ENCODE measurements around the gene BEND7. TPM values are rescaled to one million over a fixed set of nuclear protein-coding genes. Genes with fewer than 3 reads are reported as not detected.

BEND7 gene
- total RNA-seq, 1 donor from 2014 or later, result not detected

DNA sequence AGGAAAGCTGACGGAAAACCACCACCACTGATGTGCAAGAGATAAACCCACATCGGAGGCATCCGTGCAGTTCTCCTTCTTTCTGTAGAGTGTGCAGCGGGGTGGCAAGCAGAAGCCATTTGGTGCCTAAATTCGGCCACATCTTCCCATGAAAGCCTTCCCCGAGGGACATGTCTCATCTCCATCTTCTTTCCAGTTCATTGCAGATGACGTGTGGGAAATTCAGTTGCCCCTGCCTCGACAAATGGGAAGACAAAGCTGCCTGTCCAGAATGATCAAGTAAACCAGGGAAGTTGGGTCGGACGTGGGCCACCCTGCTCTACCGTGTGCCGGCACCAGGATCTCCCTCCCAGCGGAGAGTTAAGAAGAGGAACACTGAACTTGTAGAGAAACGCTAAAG is 14.5 kb downstream of the BEND7 start:
- Mint-ChIP-seq H3K9me3 (no peaks in the 10 kb centered on the region), H3K4me1 (ENCODE audit: low read depth) (no peaks in the 10 kb centered on the region), H3K36me3 (ENCODE audit: low read depth) (no peaks in the 10 kb centered on the region), H3K27me3 (ENCODE audit: insufficient read depth) (no peaks in the 10 kb centered on the region), H3K27ac (no peak overlapping the region), H3K4me3 (no peak overlapping the region)
- intact Hi-C loops (cut with micrococcal nuclease), result no loop called here
- no peak for DNase-seq (ENCODE audit: low spot score)

GRCh38 chr10:13512564-13512963 is 16.2 kb downstream of the BEND7 start:
- no peak for DNase-seq (ENCODE audit: low spot score)
- no peaks in the 10 kb centered on the region for H3K36me3 Mint-ChIP-seq (ENCODE audit: low read depth)
- H3K27ac Mint-ChIP-seq, result no peak overlapping the region
- H3K4me3 Mint-ChIP-seq, result no peak overlapping the region
- intact Hi-C loops (cut with micrococcal nuclease), result no loop called here
- no peaks in the 10 kb centered on the region for H3K4me1 Mint-ChIP-seq (ENCODE audit: low read depth)
- H3K9me3 Mint-ChIP-seq, result no peaks in the 10 kb centered on the region
- no peaks in the 10 kb centered on the region for H3K27me3 Mint-ChIP-seq (ENCODE audit: insufficient read depth)

DNA sequence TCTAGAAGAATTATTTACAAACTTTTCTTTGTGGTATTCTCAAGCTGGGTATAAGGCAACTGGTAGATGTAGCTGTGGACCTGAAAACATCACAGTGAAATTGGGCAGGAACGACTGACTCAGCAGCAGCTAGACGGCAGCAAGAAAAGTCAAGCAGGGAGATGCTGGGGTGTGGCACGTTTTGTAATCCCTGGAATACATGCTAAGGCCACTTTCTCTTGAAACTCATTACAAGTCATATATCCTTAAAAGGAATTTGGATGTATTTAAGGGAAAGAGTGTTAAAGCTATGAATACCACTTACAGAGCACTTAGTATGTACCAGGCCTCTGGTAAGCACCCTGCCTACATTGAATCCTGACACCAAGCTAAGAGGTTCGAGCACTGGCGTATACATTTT is 17.4 kb downstream of the BEND7 start:
- Mint-ChIP-seq H3K4me3 (no peak overlapping the region), H3K4me1 (ENCODE audit: low read depth) (no peaks in the 10 kb centered on the region), H3K36me3 (ENCODE audit: low read depth) (no peaks in the 10 kb centered on the region), H3K9me3 (no peaks in the 10 kb centered on the region), H3K27ac (no peak overlapping the region), H3K27me3 (ENCODE audit: insufficient read depth) (peaks cover 2% of the 10 kb centered on the region)
- intact Hi-C loops (cut with micrococcal nuclease), result no loop called here
- no peak for DNase-seq (ENCODE audit: low spot score)

DNA sequence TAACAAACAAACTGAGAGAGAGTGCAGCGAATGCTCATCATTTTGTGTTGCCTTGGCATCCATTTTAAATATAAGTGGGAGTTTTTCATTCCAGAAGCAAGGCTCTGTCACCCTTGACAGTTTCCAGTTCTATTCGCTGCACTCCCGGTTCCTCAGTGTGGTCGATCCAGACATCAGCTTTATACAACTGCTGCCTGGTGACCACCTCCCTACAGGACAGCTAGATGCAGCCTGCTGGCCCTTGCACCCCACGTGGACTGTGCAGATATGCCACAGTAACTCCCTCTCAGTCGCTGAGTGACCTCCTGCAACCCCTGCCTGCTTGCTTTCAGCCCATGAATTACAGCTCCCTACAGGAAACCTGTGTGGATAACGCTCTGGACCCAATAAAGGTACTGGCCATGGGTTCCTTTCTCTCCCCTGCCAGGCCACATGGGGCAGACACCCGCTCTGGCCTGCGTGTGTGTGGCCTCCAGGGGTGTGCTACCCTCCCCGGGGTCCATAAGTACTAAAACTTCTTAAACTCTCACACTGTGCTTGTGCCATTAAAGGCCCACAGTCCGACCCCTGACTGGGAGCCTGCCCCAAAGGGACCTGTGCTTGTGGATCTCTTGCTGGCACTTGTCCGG is 23.6 kb downstream of the BEND7 start:
- Mint-ChIP-seq H3K27ac (no peak overlapping the region), H3K9me3 (no peaks in the 10 kb centered on the region), H3K36me3 (ENCODE audit: low read depth) (no peaks in the 10 kb centered on the region), H3K4me1 (ENCODE audit: low read depth) (no peaks in the 10 kb centered on the region), H3K4me3 (no peak overlapping the region), H3K27me3 (ENCODE audit: insufficient read depth) (peaks cover 6% of the 10 kb centered on the region)
- no peak for DNase-seq (ENCODE audit: low spot score)
- intact Hi-C loops (cut with micrococcal nuclease), result no loop called here

DNA sequence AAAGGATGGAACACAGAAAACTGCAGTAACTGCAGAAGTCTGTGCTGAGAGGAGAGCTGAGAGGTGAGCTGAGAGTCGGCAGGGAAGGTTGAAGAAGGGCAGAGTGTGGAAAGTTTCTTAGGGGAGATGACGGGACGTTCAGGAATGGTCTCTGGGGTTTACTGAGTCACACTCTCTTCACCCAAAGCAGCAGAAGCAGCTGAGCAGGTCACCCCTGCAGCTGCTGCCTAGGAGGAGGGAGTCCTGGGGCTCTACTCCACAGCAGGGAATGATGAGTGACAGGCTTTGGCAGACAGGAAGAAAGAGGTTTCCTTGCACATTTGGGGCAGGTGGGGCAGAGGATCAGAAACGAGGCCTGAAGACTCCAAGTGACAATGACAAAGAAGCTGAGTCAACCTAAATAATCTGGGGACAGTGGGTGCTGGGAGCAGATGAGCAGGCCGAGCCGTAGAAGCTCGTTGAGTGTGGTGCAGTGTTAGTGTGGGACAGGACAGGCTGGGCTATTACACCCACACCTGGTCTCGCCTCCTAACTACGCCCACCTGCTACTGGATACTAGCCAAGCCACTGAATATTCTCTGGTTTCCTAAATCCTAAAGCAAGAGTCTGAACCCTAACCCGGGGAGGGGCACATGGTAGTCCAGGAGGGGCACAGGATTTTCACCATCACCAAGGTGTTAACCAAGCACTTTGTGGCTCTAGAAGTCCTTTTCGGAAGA is 24.9 kb downstream of the BEND7 start:
- H3K27me3 Mint-ChIP-seq (ENCODE audit: insufficient read depth), result peaks cover 6% of the 10 kb centered on the region
- no peaks in the 10 kb centered on the region for H3K36me3 Mint-ChIP-seq (ENCODE audit: low read depth)
- intact Hi-C loops (cut with micrococcal nuclease), result no loop called here
- H3K9me3 Mint-ChIP-seq, result no peaks in the 10 kb centered on the region
- DNase-seq (ENCODE audit: low spot score), result no peak
- H3K4me3 Mint-ChIP-seq, result no peak overlapping the region
- H3K4me1 Mint-ChIP-seq (ENCODE audit: low read depth), result no peaks in the 10 kb centered on the region
- no peak overlapping the region for H3K27ac Mint-ChIP-seq

DNA sequence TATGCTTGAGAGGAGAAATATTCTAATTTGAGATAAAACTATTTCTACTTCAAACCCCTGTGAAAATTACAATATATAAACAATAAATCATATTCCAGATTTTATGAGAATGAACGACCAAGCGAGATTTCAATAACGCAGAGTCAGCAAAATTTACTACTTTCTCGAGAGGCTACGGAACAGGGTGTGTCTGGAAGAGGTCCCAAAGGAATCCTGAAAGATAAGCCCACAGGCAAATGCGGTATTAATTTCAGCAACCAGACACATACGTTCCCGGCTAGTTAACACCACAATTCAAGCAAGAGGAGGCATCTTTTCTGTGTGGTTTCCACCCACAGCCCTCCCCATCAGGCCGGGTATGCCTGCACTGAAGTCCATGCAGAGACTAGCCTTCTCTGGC is 26.4 kb downstream of the BEND7 start:
- Mint-ChIP-seq H3K27ac (no peak overlapping the region), H3K36me3 (ENCODE audit: low read depth) (no peaks in the 10 kb centered on the region), H3K4me3 (no peak overlapping the region), H3K4me1 (ENCODE audit: low read depth) (no peaks in the 10 kb centered on the region), H3K9me3 (no peaks in the 10 kb centered on the region), H3K27me3 (ENCODE audit: insufficient read depth) (peaks cover 6% of the 10 kb centered on the region)
- DNase-seq (ENCODE audit: low spot score), result no peak
- intact Hi-C loops (cut with micrococcal nuclease), result no loop called here

GRCh38 chr10:13500201-13500600 is 28.6 kb downstream of the BEND7 start:
- no peak for DNase-seq (ENCODE audit: low spot score)
- intact Hi-C loops (cut with micrococcal nuclease), result no loop called here
- Mint-ChIP-seq H3K27me3 (ENCODE audit: insufficient read depth) (peaks cover 2% of the 10 kb centered on the region), H3K4me1 (ENCODE audit: low read depth) (no peaks in the 10 kb centered on the region), H3K27ac (no peak overlapping the region), H3K9me3 (no peaks in the 10 kb centered on the region), H3K36me3 (ENCODE audit: low read depth) (no peaks in the 10 kb centered on the region), H3K4me3 (no peak overlapping the region)

DNA sequence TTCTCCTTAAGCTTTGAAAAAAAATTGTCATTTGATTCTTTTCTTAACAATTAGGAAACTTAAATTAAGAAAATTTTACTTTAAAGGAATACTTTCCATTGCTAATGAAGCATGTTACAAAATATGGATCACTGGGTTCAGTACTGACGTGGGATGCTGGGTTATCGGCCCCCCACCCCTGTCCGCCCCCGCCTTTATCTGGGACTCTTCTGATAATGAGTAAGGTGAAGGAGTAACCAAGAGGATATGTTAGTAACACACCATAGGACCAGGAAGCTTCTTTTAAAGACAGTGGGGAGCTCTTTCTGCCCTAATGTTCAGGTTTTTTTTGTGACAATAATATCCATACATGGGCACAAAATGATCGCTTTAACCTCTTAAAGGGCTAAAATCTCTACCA is 29.7 kb downstream of the BEND7 start:
- no peak for DNase-seq (ENCODE audit: low spot score)
- H3K27ac Mint-ChIP-seq, result no peak overlapping the region
- no peaks in the 10 kb centered on the region for H3K9me3 Mint-ChIP-seq
- H3K36me3 Mint-ChIP-seq (ENCODE audit: low read depth), result no peaks in the 10 kb centered on the region
- no peaks in the 10 kb centered on the region for H3K4me1 Mint-ChIP-seq (ENCODE audit: low read depth)
- intact Hi-C loops (cut with micrococcal nuclease), result no loop called here
- no peak overlapping the region for H3K4me3 Mint-ChIP-seq
- H3K27me3 Mint-ChIP-seq (ENCODE audit: insufficient read depth), result peaks cover 2% of the 10 kb centered on the region

- Mint-ChIP-seq H3K27ac (no peak overlapping the region), H3K4me1 (ENCODE audit: low read depth) (no peaks in the 10 kb centered on the region), H3K4me3 (no peak overlapping the region), H3K36me3 (ENCODE audit: low read depth) (no peaks in the 10 kb centered on the region), H3K27me3 (ENCODE audit: insufficient read depth) (peaks cover 2% of the 10 kb centered on the region), H3K9me3 (no peaks in the 10 kb centered on the region)
- no peak for DNase-seq (ENCODE audit: low spot score)
- intact Hi-C loops (cut with micrococcal nuclease), result no loop called here
Observed at GRCh38 chr10:13496931-13497330, 31.9 kb downstream of the BEND7 start.

- H3K4me3 Mint-ChIP-seq, result no peak overlapping the region
- H3K4me1 Mint-ChIP-seq (ENCODE audit: low read depth), result no peaks in the 10 kb centered on the region
- intact Hi-C loops (cut with micrococcal nuclease), result no loop called here
- H3K27me3 Mint-ChIP-seq (ENCODE audit: insufficient read depth), result peaks cover 2% of the 10 kb centered on the region
- H3K9me3 Mint-ChIP-seq, result no peaks in the 10 kb centered on the region
- no peak overlapping the region for H3K27ac Mint-ChIP-seq
- H3K36me3 Mint-ChIP-seq (ENCODE audit: low read depth), result no peaks in the 10 kb centered on the region
- no peak for DNase-seq (ENCODE audit: low spot score)
Observed at GRCh38 chr10:13496164-13496563, 32.6 kb downstream of the BEND7 start.

GRCh38 chr10:13492493-13493180 is 36.2 kb downstream of the BEND7 start:
- Mint-ChIP-seq H3K36me3 (ENCODE audit: low read depth) (no peaks in the 10 kb centered on the region), H3K27me3 (ENCODE audit: insufficient read depth) (peaks cover 5% of the 10 kb centered on the region), H3K4me1 (ENCODE audit: low read depth) (no peaks in the 10 kb centered on the region), H3K4me3 (no peak overlapping the region), H3K27ac (no peak overlapping the region), H3K9me3 (no peaks in the 10 kb centered on the region)
- intact Hi-C loops (cut with micrococcal nuclease), result no loop called here
- no peak for DNase-seq (ENCODE audit: low spot score)

DNA sequence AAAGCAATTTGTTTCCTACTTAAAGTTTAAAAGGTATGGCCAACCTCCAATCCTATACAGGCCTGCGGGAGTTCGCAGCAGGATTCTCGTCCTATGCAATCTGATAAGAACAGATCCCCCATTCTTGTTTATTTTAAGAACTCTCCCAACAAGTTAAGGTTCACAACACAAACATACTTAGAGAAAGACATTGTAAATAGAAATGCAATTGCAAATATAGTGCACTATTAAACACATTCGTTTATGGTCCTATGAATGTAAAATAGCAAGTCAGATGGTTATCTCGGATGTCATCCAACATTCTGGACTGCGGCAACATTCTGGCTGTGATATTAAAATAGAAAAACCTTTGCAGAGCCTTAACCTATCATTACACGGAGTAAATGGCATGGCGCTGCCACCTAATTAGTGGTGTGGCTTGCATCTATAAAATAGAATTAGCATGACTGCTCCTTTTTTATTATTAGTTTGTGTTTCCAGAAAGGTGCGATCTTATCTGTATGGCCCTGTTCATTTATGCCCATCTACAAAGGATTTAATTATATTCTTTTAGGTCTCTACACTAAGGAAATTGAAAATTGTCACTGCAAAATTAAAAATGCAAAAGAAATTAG is 37.0 kb downstream of the BEND7 start:
- no peak overlapping the region for H3K27ac Mint-ChIP-seq
- intact Hi-C loops (cut with micrococcal nuclease), result no loop called here
- H3K27me3 Mint-ChIP-seq (ENCODE audit: insufficient read depth), result peaks cover 5% of the 10 kb centered on the region
- no peak for DNase-seq (ENCODE audit: low spot score)
- no peaks in the 10 kb centered on the region for H3K9me3 Mint-ChIP-seq
- H3K4me1 Mint-ChIP-seq (ENCODE audit: low read depth), result no peaks in the 10 kb centered on the region
- H3K36me3 Mint-ChIP-seq (ENCODE audit: low read depth), result no peaks in the 10 kb centered on the region
- H3K4me3 Mint-ChIP-seq, result no peak overlapping the region

- H3K36me3 Mint-ChIP-seq (ENCODE audit: low read depth), result no peaks in the 10 kb centered on the region
- no peaks in the 10 kb centered on the region for H3K9me3 Mint-ChIP-seq
- DNase-seq (ENCODE audit: low spot score), result no peak
- intact Hi-C loops (cut with micrococcal nuclease), result no loop called here
- no peak overlapping the region for H3K4me3 Mint-ChIP-seq
- H3K27me3 Mint-ChIP-seq (ENCODE audit: insufficient read depth), result peaks cover 3% of the 10 kb centered on the region
- H3K27ac Mint-ChIP-seq, result no peak overlapping the region
- no peaks in the 10 kb centered on the region for H3K4me1 Mint-ChIP-seq (ENCODE audit: low read depth)
Observed at GRCh38 chr10:13490503-13490902, 38.3 kb downstream of the BEND7 start.

Data from activated T-helper 1 cell treated with anti-CD3 and anti-CD28 coated beads, Interleukin-12 subunit alpha, Interleukin-12 subunit beta, Interleukin-2, Interleukin-4 antibody, amounts not matched to agents 30 ng/mL and 10 ng/mL and 1 ng/mL, durations not matched to agents 14 hours and 24 hours and 36 hours (primary cell).